ENCODE measurements around the gene RPL7A. TPM values are rescaled to one million over a fixed set of nuclear protein-coding genes. Genes with fewer than 3 reads are reported as not detected.

RPL7A gene
- total RNA-seq, 1 donor from 2014 or later = 2,746 TPM

GRCh38 chr9:133377721-133378216, 29.8 kb downstream of the RPL7A start:
- Mint-ChIP-seq H3K27ac (ENCODE audit: unreplicated experiment) (peak overlapping the region; percentile 12), H3K4me1 (peaks cover 43% of the 10 kb centered on the region), H3K9me3 (no peaks in the 10 kb centered on the region), H3K4me3 (peak overlapping the region; percentile 77), H3K36me3 (ENCODE audit: low read depth) (no peaks in the 10 kb centered on the region), H3K27me3 (ENCODE audit: low read depth) (no peaks in the 10 kb centered on the region)
- DNase-seq (ENCODE audit: low read depth, low spot score) = no peak
- TF ChIP-seq, protein P1, sequence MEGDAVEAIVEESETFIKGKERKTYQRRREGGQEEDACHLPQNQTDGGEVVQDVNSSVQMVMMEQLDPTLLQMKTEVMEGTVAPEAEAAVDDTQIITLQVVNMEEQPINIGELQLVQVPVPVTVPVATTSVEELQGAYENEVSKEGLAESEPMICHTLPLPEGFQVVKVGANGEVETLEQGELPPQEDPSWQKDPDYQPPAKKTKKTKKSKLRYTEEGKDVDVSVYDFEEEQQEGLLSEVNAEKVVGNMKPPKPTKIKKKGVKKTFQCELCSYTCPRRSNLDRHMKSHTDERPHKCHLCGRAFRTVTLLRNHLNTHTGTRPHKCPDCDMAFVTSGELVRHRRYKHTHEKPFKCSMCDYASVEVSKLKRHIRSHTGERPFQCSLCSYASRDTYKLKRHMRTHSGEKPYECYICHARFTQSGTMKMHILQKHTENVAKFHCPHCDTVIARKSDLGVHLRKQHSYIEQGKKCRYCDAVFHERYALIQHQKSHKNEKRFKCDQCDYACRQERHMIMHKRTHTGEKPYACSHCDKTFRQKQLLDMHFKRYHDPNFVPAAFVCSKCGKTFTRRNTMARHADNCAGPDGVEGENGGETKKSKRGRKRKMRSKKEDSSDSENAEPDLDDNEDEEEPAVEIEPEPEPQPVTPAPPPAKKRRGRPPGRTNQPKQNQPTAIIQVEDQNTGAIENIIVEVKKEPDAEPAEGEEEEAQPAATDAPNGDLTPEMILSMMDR (conservative IDR thresholded peaks at IDR 0.05) = no peak

DNA sequence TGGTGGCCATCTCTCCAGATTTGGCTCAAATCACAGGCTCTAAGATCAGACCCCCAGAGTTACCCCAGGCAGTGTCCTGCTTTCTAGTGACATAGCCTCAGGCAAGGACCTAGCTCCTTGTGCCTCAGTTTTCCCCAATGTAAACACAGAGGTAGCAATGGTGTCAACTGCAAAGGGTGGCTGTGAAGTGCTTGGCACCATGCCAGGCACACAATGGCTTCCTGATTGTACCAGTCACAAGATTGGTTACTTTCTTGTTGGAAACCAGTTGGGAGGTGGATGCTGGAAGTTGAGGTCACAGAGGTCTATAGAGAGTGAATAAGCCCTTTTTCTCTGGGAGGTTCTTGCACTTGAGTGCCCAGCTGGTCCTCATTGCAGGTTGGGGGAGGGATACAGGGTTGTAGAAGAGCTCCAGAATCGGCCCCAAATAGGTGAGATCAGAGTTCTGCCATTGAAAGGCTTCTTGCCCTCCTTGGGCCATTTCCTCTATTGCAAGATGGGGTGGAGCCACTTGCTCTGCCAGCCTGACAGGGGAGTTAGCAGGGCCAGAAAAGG, 30.5 kb downstream of the RPL7A start:
- no peaks in the 10 kb centered on the region for H3K27me3 Mint-ChIP-seq (ENCODE audit: low read depth)
- H3K27ac Mint-ChIP-seq (ENCODE audit: unreplicated experiment) = no peak overlapping the region
- no peaks in the 10 kb centered on the region for H3K9me3 Mint-ChIP-seq
- peaks cover 43% of the 10 kb centered on the region for H3K4me1 Mint-ChIP-seq
- peak overlapping the region; percentile 77 for H3K4me3 Mint-ChIP-seq
- no peak for DNase-seq (ENCODE audit: low read depth, low spot score)
- H3K36me3 Mint-ChIP-seq (ENCODE audit: low read depth) = no peaks in the 10 kb centered on the region
- TF ChIP-seq, protein P1 (conservative IDR thresholded peaks at IDR 0.05) = no peak

- Mint-ChIP-seq H3K4me3 (peak overlapping the region; percentile 13), H3K27ac (ENCODE audit: unreplicated experiment) (no peak overlapping the region)
- no peak for DNase-seq (ENCODE audit: low read depth, low spot score)
Measured at GRCh38 chr9:133379153-133380086, 31.4 kb downstream of the RPL7A start.

GRCh38 chr9:133380734-133381133, 32.7 kb downstream of the RPL7A start:
- H3K27me3 Mint-ChIP-seq (ENCODE audit: low read depth) = no peaks in the 10 kb centered on the region
- H3K9me3 Mint-ChIP-seq = no peaks in the 10 kb centered on the region
- no peak for DNase-seq (ENCODE audit: low read depth, low spot score)
- H3K36me3 Mint-ChIP-seq (ENCODE audit: low read depth) = no peaks in the 10 kb centered on the region
- TF ChIP-seq, protein P1 (conservative IDR thresholded peaks at IDR 0.05) = no peak
- H3K27ac Mint-ChIP-seq (ENCODE audit: unreplicated experiment) = no peak overlapping the region
- H3K4me1 Mint-ChIP-seq = peaks cover 29% of the 10 kb centered on the region
- H3K4me3 Mint-ChIP-seq = no peak overlapping the region

More at GRCh38 chr9:133379153-133380086, 31.4 kb downstream of the RPL7A start:
- Mint-ChIP-seq H3K36me3 (ENCODE audit: low read depth) (no peaks in the 10 kb centered on the region), H3K9me3 (no peaks in the 10 kb centered on the region), H3K27me3 (ENCODE audit: low read depth) (no peaks in the 10 kb centered on the region), H3K4me1 (peaks cover 37% of the 10 kb centered on the region)
- TF ChIP-seq, protein P1 (conservative IDR thresholded peaks at IDR 0.05) = no peak

GRCh38 chr9:133382507-133383141, 34.6 kb downstream of the RPL7A start:
- H3K27me3 Mint-ChIP-seq (ENCODE audit: low read depth) = no peaks in the 10 kb centered on the region
- H3K36me3 Mint-ChIP-seq (ENCODE audit: low read depth) = no peaks in the 10 kb centered on the region
- TF ChIP-seq, protein P1 (conservative IDR thresholded peaks at IDR 0.05) = no peak
- peaks cover 19% of the 10 kb centered on the region for H3K4me1 Mint-ChIP-seq
- no peak overlapping the region for H3K27ac Mint-ChIP-seq (ENCODE audit: unreplicated experiment)
- no peak overlapping the region for H3K4me3 Mint-ChIP-seq
- DNase-seq (ENCODE audit: low read depth, low spot score) = no peak
- no peaks in the 10 kb centered on the region for H3K9me3 Mint-ChIP-seq

Data from neural crest cell (in vitro differentiated cells).